ENCODE data around the gene SHMT2. TPM values are rescaled to one million over a fixed set of nuclear protein-coding genes. Genes with fewer than 3 reads are reported as not detected.
A peak's percentile ranks its signal among the peaks of the same experiment; 100 is the strongest.
"Not testable (repeated sequence)": the region's sequence is repeated elsewhere in the genome, so short reads cannot be mapped to it uniquely, and the experiment has no call there.

The SHMT2 gene
- total RNA-seq, 2 donors from 2014 or later = 28.8 to 36.9 TPM

GRCh38 chr12:57272337-57273151, 43.0 kb downstream of the SHMT2 start:
- peaks cover 4% of the 10 kb centered on the region for H3K4me1 Mint-ChIP-seq
- no peaks in the 10 kb centered on the region for H3K9me3 ChIP-seq (ENCODE audit: control insufficient read depth, low read length, poor library complexity, severe bottlenecking)
- DNase-seq (no peak), ATAC-seq (no peak)
- H3K4me3 Mint-ChIP-seq = no peak overlapping the region
- H3K36me3 Mint-ChIP-seq (ENCODE audit: low read depth) = peaks cover 12% of the 10 kb centered on the region
- H3K27me3 Mint-ChIP-seq = no peaks in the 10 kb centered on the region
- peak overlapping the region; percentile 11 for H3K27ac Mint-ChIP-seq

- no peak overlapping the region for H3K27ac Mint-ChIP-seq
- peaks cover 20% of the 10 kb centered on the region for H3K36me3 Mint-ChIP-seq (ENCODE audit: low read depth)
- DNase-seq (no peak), ATAC-seq (no peak)
- no peak overlapping the region for H3K4me3 Mint-ChIP-seq
- no peaks in the 10 kb centered on the region for H3K9me3 ChIP-seq (ENCODE audit: control insufficient read depth, low read length, poor library complexity, severe bottlenecking)
- H3K27me3 Mint-ChIP-seq = no peaks in the 10 kb centered on the region
- H3K4me1 Mint-ChIP-seq = peaks cover 7% of the 10 kb centered on the region
Measured at GRCh38 chr12:57273516-57273915, 44.0 kb downstream of the SHMT2 start.

- peaks cover 24% of the 10 kb centered on the region for H3K4me1 Mint-ChIP-seq
- not testable (repeated sequence) for ATAC-seq; DNase-seq; H3K4me3 Mint-ChIP-seq; H3K27me3 Mint-ChIP-seq; H3K9me3 ChIP-seq (ENCODE audit: control insufficient read depth, low read length, poor library complexity, severe bottlenecking)
- peak overlapping the region; percentile 39 for H3K27ac Mint-ChIP-seq
- peaks cover 13% of the 10 kb centered on the region for H3K36me3 Mint-ChIP-seq (ENCODE audit: low read depth)
Measured at GRCh38 chr12:57276233-57276632, 46.7 kb downstream of the SHMT2 start.

- Mint-ChIP-seq H3K27ac (peak overlapping the region; percentile 39), H3K27me3 (no peaks in the 10 kb centered on the region), H3K4me1 (peaks cover 24% of the 10 kb centered on the region), H3K36me3 (ENCODE audit: low read depth) (peaks cover 12% of the 10 kb centered on the region), H3K4me3 (no peak overlapping the region)
- ATAC-seq (no peak), DNase-seq (no peak)
- no peaks in the 10 kb centered on the region for H3K9me3 ChIP-seq (ENCODE audit: control insufficient read depth, low read length, poor library complexity, severe bottlenecking)
Measured at GRCh38 chr12:57276935-57277563, 47.5 kb downstream of the SHMT2 start.

- H3K27me3 Mint-ChIP-seq = no peaks in the 10 kb centered on the region
- peaks cover 13% of the 10 kb centered on the region for H3K36me3 Mint-ChIP-seq (ENCODE audit: low read depth)
- H3K27ac Mint-ChIP-seq = peak overlapping the region; percentile 80
Measured at GRCh38 chr12:57278465-57279381, 49.2 kb downstream of the SHMT2 start.

GRCh38 chr12:57280211-57281062, 50.9 kb downstream of the SHMT2 start:
- H3K36me3 Mint-ChIP-seq (ENCODE audit: low read depth) = peaks cover 17% of the 10 kb centered on the region
- H3K27ac Mint-ChIP-seq = peak overlapping the region; percentile 92
- no peaks in the 10 kb centered on the region for H3K9me3 ChIP-seq (ENCODE audit: control insufficient read depth, low read length, poor library complexity, severe bottlenecking)
- ATAC-seq (peak; percentile 99), DNase-seq (peak in 1 of 3 donors; percentile 32)
- no peaks in the 10 kb centered on the region for H3K27me3 Mint-ChIP-seq
- H3K4me1 Mint-ChIP-seq = peaks cover 30% of the 10 kb centered on the region
- peak overlapping the region; percentile 28 for H3K4me3 Mint-ChIP-seq

More at GRCh38 chr12:57278465-57279381, 49.2 kb downstream of the SHMT2 start:
- DNase-seq (no peak), ATAC-seq (no peak)
- peaks cover 30% of the 10 kb centered on the region for H3K4me1 Mint-ChIP-seq
- H3K9me3 ChIP-seq (ENCODE audit: control insufficient read depth, low read length, poor library complexity, severe bottlenecking) = no peaks in the 10 kb centered on the region
- H3K4me3 Mint-ChIP-seq = no peak overlapping the region

GRCh38 chr12:57282073-57282472, 52.6 kb downstream of the SHMT2 start:
- not testable (repeated sequence) for H3K9me3 ChIP-seq (ENCODE audit: control insufficient read depth, low read length, poor library complexity, severe bottlenecking); H3K4me3 Mint-ChIP-seq; DNase-seq; H3K27me3 Mint-ChIP-seq; ATAC-seq
- H3K4me1 Mint-ChIP-seq = peaks cover 29% of the 10 kb centered on the region
- H3K27ac Mint-ChIP-seq = peak overlapping the region; percentile 92
- peaks cover 22% of the 10 kb centered on the region for H3K36me3 Mint-ChIP-seq (ENCODE audit: low read depth)

Other genes with a start within 250 kb of the SHMT2 start
- 10 to 100 TPM in 1 of 2 donors, 1 to 10 TPM in 1; 7.0 to 10.8 TPM for gene ZBTB39, start 223.2 kb upstream of the SHMT2 start, total RNA-seq
- gene TAC3, start 213.2 kb upstream of the SHMT2 start, total RNA-seq = not detected
- under 1 TPM in 1 of 2 donors, not detected in 1; 0.70 TPM for gene MYO1A, start 179.6 kb upstream of the SHMT2 start, total RNA-seq
- 10 to 100 TPM; 12.2 to 14.1 TPM for gene NEMP1, start 150.9 kb upstream of the SHMT2 start, total RNA-seq
- gene NAB2, start 140.6 kb upstream of the SHMT2 start, total RNA-seq = 1 to 10 TPM; 4.0 to 5.0 TPM
- 100 to 1,000 TPM; 205 to 253 TPM for gene STAT6, start 118.3 kb upstream of the SHMT2 start, total RNA-seq
- 10 to 100 TPM in 1 of 2 donors, 1 to 10 TPM in 1; 3.8 to 11.6 TPM for gene LRP1, start 101.2 kb upstream of the SHMT2 start, total RNA-seq
- gene LRP1-AS, start 82.1 kb upstream of the SHMT2 start, total RNA-seq = not detected
- gene NXPH4, start 12.9 kb upstream of the SHMT2 start, total RNA-seq = not detected
- 1 to 10 TPM; 1.6 to 1.9 TPM for gene STAC3, start 21.5 kb downstream of the SHMT2 start, total RNA-seq
- 100 to 1,000 TPM; 101 to 115 TPM for gene R3HDM2, start 201.3 kb downstream of the SHMT2 start, total RNA-seq
- gene INHBC, start 205.1 kb downstream of the SHMT2 start, total RNA-seq = not detected
- not detected for gene INHBE, start 225.6 kb downstream of the SHMT2 start, total RNA-seq
- gene GLI1, start 230.1 kb downstream of the SHMT2 start, total RNA-seq = under 1 TPM; 0.10 to 0.22 TPM

All from T-helper 17 cell (primary cell).